ENCODE results near the gene GRHL3. TPM values are rescaled to one million over a fixed set of nuclear protein-coding genes. Genes with fewer than 3 reads are reported as not detected.

The GRHL3 gene
- polyA plus RNA-seq, 3 donors: 0.03 TPM; not detected in 2

DNA sequence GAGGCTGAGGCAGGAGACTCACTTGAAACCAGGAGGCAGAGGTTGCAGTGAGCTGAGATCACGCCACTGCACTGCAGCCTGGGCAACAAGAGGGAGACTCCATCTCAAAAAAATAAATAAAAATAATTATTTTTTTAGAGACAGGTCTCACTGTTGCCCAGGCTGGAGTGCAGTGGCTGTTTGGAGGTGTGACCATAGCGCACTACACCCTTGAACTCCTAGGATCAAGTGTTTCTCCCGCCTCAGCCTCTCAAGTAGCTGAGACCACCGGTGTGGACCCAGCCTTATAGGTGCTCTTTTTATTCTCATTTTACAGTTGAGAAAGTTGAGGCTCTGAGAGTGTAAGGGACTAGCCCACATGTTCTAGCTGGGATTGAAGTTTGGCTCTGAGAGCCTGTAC is 15.6 kb upstream of the GRHL3 start:
- no peaks in the 10 kb centered on the region for H3K36me3 Mint-ChIP-seq

DNA sequence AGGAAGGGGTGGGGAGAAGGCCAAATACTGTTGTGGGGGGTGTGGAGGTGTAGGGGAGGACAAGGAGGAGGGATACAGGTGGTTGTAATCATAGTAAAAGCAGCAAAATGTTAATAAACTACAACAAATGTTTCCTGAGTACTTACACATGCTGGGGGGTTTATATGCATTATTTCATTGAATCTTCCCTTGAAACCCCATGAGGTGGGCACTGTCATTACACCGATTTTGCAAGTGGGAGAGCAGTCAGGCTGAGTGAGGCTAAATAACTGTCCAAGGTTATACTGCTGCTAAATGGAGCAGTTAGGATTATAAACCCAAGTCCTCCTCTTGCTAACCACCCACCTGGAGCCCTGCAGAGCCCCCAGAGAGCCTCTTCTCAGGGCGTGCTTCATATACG is 14.4 kb upstream of the GRHL3 start:
- H3K4me2 ChIP-seq (replicated peaks; ENCODE audit: extremely low read depth, low read length, poor library complexity, severe bottlenecking): no peak overlapping the region
- Mint-ChIP-seq H3K27ac (no peak overlapping the region), H3K36me3 (no peaks in the 10 kb centered on the region), H3K4me1 (no peaks in the 10 kb centered on the region), H3K4me3 (no peak overlapping the region), H3K27me3 (ENCODE audit: low read depth in 3 of 3) (peaks cover 7 to 20% (median 15%) of the 10 kb centered on the region in 3 donors), H3K9me3 (peaks cover 0 to 2% (median 0%) of the 10 kb centered on the region in 7 donors)
- no peaks in the 10 kb centered on the region for H3K79me2 ChIP-seq (ENCODE audit: insufficient read depth, low read length)
- H3K4me1 ChIP-seq (ENCODE audit: control insufficient read depth in 1 of 2, insufficient read depth in 2 of 2, low read length in 2 of 2): no peaks in the 10 kb centered on the region
- no peak for DNase-seq
- H3K4me3 ChIP-seq (replicated peaks in 1 of 3; ENCODE audit: low read depth in 2 of 3, low read length in 3 of 3): no peak overlapping the region
- H3K27ac ChIP-seq (ENCODE audit: low read depth in 1 of 2, low read length in 2 of 2): no peak overlapping the region
- H3K9me3 ChIP-seq (replicated peaks in 1 of 2; ENCODE audit: control insufficient read depth in 1 of 2, insufficient read depth in 1 of 2, low read length in 2 of 2): no peaks in the 10 kb centered on the region
- H3K9ac ChIP-seq (ENCODE audit: insufficient read depth, low read length, poor library complexity, severe bottlenecking): no peak overlapping the region
- intact Hi-C loops (cut with micrococcal nuclease): no loop called here
- H3K36me3 ChIP-seq (replicated peaks in 1 of 2; ENCODE audit: control insufficient read depth in 1 of 2, insufficient read depth in 2 of 2, low read length in 2 of 2): no peaks in the 10 kb centered on the region
- H2AFZ ChIP-seq (ENCODE audit: insufficient read depth, low read depth, low read length, poor library complexity, severe bottlenecking): no peak overlapping the region
- no peaks in the 10 kb centered on the region for H4K20me1 ChIP-seq (ENCODE audit: insufficient read depth, low read length)
- WGBS (ENCODE audit: insufficient coverage): no CpG with 5 or more reads among the region's 3 CpGs
- TF ChIP-seq, protein P1, sequence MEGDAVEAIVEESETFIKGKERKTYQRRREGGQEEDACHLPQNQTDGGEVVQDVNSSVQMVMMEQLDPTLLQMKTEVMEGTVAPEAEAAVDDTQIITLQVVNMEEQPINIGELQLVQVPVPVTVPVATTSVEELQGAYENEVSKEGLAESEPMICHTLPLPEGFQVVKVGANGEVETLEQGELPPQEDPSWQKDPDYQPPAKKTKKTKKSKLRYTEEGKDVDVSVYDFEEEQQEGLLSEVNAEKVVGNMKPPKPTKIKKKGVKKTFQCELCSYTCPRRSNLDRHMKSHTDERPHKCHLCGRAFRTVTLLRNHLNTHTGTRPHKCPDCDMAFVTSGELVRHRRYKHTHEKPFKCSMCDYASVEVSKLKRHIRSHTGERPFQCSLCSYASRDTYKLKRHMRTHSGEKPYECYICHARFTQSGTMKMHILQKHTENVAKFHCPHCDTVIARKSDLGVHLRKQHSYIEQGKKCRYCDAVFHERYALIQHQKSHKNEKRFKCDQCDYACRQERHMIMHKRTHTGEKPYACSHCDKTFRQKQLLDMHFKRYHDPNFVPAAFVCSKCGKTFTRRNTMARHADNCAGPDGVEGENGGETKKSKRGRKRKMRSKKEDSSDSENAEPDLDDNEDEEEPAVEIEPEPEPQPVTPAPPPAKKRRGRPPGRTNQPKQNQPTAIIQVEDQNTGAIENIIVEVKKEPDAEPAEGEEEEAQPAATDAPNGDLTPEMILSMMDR (IDR thresholded peaks at IDR 0.05): no peak
- peaks cover 0 to 2% of the 10 kb centered on the region in 2 donors for H3K27me3 ChIP-seq (ENCODE audit: control insufficient read depth in 2 of 2, insufficient read depth in 2 of 2, low read length in 2 of 2)

More for the DNA sequence above, 15.6 kb upstream of the GRHL3 start:
- H3K27me3 Mint-ChIP-seq (ENCODE audit: low read depth in 3 of 3): peaks cover 11 to 20% (median 19%) of the 10 kb centered on the region in 3 donors
- Histone ChIP-seq H2AFZ (ENCODE audit: insufficient read depth, low read depth, low read length, poor library complexity, severe bottlenecking) (no peak overlapping the region), H3K9ac (ENCODE audit: insufficient read depth, low read length, poor library complexity, severe bottlenecking) (no peak overlapping the region), H4K20me1 (ENCODE audit: insufficient read depth, low read length) (no peaks in the 10 kb centered on the region), H3K4me2 (replicated peaks; ENCODE audit: extremely low read depth, low read length, poor library complexity, severe bottlenecking) (no peak overlapping the region), H3K27ac (ENCODE audit: low read depth in 1 of 2, low read length in 2 of 2) (no peak overlapping the region), H3K9me3 (replicated peaks in 1 of 2; ENCODE audit: control insufficient read depth in 1 of 2, insufficient read depth in 1 of 2, low read length in 2 of 2) (no peaks in the 10 kb centered on the region), H3K4me3 (replicated peaks in 1 of 3; ENCODE audit: low read depth in 2 of 3, low read length in 3 of 3) (no peak overlapping the region), H3K4me1 (ENCODE audit: control insufficient read depth in 1 of 2, insufficient read depth in 2 of 2, low read length in 2 of 2) (no peaks in the 10 kb centered on the region), H3K36me3 (replicated peaks in 1 of 2; ENCODE audit: control insufficient read depth in 1 of 2, insufficient read depth in 2 of 2, low read length in 2 of 2) (no peaks in the 10 kb centered on the region), H3K27me3 (ENCODE audit: control insufficient read depth in 2 of 2, insufficient read depth in 2 of 2, low read length in 2 of 2) (peaks cover 0 to 2% of the 10 kb centered on the region in 2 donors), H3K79me2 (ENCODE audit: insufficient read depth, low read length) (no peaks in the 10 kb centered on the region)
- DNase-seq: no peak
- no peak overlapping the region for H3K27ac Mint-ChIP-seq
- no peaks in the 10 kb centered on the region for H3K4me1 Mint-ChIP-seq
- intact Hi-C loops (cut with micrococcal nuclease): no loop called here
- 100% methylated on average over 1 of the region's 4 CpGs for WGBS (ENCODE audit: insufficient coverage)
- H3K9me3 Mint-ChIP-seq: peaks cover 0 to 2% (median 0%) of the 10 kb centered on the region in 7 donors
- no peak overlapping the region for H3K4me3 Mint-ChIP-seq
- TF ChIP-seq, protein P1 (IDR thresholded peaks at IDR 0.05): no peak
